Chondrocyte (in vitro differentiated cells): ENCODE results near the gene DNAJB2. TPM values are rescaled to one million over a fixed set of nuclear protein-coding genes. Genes with fewer than 3 reads are reported as not detected.
A peak's percentile ranks its signal among the peaks of the same experiment; 100 is the strongest.
"Not testable (repeated sequence)": the region's sequence is repeated elsewhere in the genome, so short reads cannot be mapped to it uniquely, and the experiment has no call there.

ENCODE experiments used
- DNase-seq: peaks from one replicate; pipeline ENCODE4 v3.0.0; 2021; ENCODE audit warnings: mixed read lengths, low spot score
- H3K27ac Mint-ChIP-seq: one replicate; pipeline ENCODE4 v1.8.0; 2021; ENCODE audit warnings: mild to moderate bottlenecking, moderate library complexity, mixed read lengths; ENCODE audit not compliant: unreplicated experiment
- H3K27me3 Mint-ChIP-seq: 2 replicates; pipeline ENCODE4 v1.8.0; 2021; ENCODE audit warnings: low read depth, mixed read lengths
- H3K36me3 Mint-ChIP-seq: 2 replicates; pipeline ENCODE4 v1.8.0; 2021; ENCODE audit warnings: low read depth, mixed read lengths
- H3K4me1 Mint-ChIP-seq: 2 replicates; pipeline ENCODE4 v1.8.0; 2021; ENCODE audit warnings: low read depth, mild to moderate bottlenecking, mixed read lengths
- H3K4me3 Mint-ChIP-seq: one replicate; pipeline ENCODE4 v1.8.0; 2021; ENCODE audit warnings: mild to moderate bottlenecking, moderate library complexity, mixed read lengths; ENCODE audit not compliant: unreplicated experiment
- H3K9me3 Mint-ChIP-seq: 2 replicates; pipeline ENCODE4 v1.8.0; 2021; ENCODE audit warnings: low read depth, mixed read lengths
- total RNA-seq: library from RNA; stranded (reverse); gene quantifications from 3 replicates; pipeline ENCODE4 v1.2.1, GENCODE V29; 2021
- TF ChIP-seq, protein P1 (sequence below): fragments of 200-600 bp; sonication (generic); IDR thresholded peaks from 2 replicates; pipeline ENCODE4 v1.5.0; 2021; ENCODE audit warnings: antibody characterized with exemption, mild to moderate bottlenecking, moderate library complexity

The DNAJB2 gene
- total RNA-seq, 1 donor from 2014 or later, result 55.6 TPM

DNA sequence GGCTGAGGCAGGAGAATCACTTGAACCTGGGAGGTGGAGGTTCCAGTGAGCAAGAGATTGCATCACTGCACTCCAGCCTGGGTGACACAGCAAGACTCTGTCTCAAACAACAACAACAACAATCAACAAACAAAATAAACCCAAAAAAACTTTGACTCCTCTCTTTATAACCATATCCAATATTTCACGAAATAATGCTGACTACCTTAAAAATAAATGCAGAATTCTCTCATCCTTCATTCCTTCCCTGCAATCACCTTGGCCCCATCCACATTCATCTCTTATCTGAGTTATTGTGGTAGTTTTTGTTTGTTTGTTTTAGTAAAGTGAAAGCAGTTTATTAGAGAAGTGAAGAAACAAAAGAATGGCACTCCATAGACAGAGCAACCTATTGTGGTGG is 26.9 kb downstream of the DNAJB2 start:
- H3K4me3 Mint-ChIP-seq, result no peak overlapping the region
- H3K36me3 Mint-ChIP-seq, result no peaks in the 10 kb centered on the region
- TF ChIP-seq, protein P1, sequence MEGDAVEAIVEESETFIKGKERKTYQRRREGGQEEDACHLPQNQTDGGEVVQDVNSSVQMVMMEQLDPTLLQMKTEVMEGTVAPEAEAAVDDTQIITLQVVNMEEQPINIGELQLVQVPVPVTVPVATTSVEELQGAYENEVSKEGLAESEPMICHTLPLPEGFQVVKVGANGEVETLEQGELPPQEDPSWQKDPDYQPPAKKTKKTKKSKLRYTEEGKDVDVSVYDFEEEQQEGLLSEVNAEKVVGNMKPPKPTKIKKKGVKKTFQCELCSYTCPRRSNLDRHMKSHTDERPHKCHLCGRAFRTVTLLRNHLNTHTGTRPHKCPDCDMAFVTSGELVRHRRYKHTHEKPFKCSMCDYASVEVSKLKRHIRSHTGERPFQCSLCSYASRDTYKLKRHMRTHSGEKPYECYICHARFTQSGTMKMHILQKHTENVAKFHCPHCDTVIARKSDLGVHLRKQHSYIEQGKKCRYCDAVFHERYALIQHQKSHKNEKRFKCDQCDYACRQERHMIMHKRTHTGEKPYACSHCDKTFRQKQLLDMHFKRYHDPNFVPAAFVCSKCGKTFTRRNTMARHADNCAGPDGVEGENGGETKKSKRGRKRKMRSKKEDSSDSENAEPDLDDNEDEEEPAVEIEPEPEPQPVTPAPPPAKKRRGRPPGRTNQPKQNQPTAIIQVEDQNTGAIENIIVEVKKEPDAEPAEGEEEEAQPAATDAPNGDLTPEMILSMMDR, result no peak
- H3K27me3 Mint-ChIP-seq, result peaks cover 60% of the 10 kb centered on the region
- H3K27ac Mint-ChIP-seq, result no peak overlapping the region
- H3K4me1 Mint-ChIP-seq, result peaks cover 7% of the 10 kb centered on the region
- no peaks in the 10 kb centered on the region for H3K9me3 Mint-ChIP-seq
- DNase-seq, result no peak

DNA sequence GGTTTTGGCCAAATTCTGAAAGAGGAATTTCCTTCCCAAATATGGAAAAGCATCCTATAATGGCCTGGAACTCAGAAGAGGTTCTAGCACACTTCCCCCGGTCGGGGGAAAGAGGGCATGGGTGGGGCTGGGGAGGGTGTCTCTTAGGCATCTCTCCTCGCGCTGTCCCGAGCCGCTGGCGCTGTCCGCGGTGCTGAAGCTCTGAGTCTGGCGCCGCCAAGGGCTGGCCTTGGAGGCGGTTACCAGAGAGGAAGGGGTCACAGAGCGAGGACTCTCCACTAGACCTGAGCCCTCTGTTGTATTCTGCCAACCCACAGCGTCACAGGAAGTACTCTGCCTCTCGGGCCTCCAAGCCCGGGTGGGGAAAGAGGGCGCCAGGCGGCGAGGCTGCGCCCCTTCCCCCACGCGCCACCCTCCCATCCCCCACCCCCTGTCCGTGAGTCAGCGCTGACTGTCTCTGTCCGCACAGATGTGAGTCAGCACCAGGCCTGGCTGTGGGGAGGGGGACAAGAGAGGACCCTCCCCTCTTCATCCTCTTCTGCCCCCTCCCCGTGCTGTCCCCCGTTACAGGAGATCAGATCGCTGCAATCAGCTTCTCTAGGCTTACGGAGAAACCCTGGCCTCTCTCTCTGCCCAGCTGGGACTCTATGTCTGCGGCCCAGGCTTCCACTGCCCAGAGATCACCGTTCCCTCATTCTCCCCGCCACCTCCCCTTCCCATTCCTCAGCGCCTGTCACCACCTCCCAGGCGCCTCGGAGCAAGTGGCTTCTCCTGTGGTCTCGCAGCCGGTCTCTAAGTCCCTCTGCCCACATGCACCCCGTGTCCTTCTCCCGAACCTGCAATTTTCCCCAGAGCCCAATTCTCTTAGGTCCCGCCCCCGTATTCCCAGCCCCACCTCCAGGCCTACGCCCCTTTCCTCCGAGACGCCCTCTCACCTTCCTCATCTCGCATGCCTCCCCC is 29.3 kb downstream of the DNAJB2 start:
- H3K9me3 Mint-ChIP-seq, result peaks cover 3% of the 10 kb centered on the region
- TF ChIP-seq, protein P1, result peak; percentile 16
- H3K4me1 Mint-ChIP-seq, result peaks cover 7% of the 10 kb centered on the region
- DNase-seq, result no peak
- H3K36me3 Mint-ChIP-seq, result no peaks in the 10 kb centered on the region
- peak overlapping the region; percentile 60 for H3K4me3 Mint-ChIP-seq
- H3K27me3 Mint-ChIP-seq, result peaks cover 46% of the 10 kb centered on the region
- H3K27ac Mint-ChIP-seq, result no peak overlapping the region

DNA sequence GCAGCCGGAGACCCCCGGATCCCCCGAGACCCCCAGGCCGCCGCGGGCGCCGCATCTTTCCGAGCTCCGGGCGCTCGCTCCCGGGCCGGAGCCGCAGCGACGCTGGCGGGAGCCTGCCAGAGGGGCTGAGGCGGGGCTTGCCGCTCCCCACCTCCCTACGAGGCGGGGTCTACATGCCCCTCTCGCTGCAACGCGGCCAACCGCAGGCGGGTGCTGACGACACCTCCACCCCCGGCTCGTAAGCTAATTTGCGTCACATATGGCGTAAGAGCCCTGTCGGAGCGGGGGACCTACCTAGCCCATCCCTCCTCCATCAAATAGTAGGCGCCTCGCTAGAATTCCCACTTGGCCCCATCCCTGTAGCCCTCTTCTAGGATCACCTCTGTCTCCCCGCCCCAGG is 30.1 kb downstream of the DNAJB2 start, which contains the start of gene PTPRN:
Gene PTPRN (minus strand): TSS at position 124 of the 400 bp plus-strand sequence. CDS start 69 bp downstream, at position 55.
- peaks cover 45% of the 10 kb centered on the region for H3K27me3 Mint-ChIP-seq
- no peak for DNase-seq
- TF ChIP-seq, protein P1, result no peak
- H3K27ac Mint-ChIP-seq, result no peak within 1 kb of the TSS
- peaks cover 4% of the 10 kb centered on the region for H3K9me3 Mint-ChIP-seq
- peak within 1 kb of the TSS; percentile 60 for H3K4me3 Mint-ChIP-seq
- no peaks in the 10 kb centered on the region for H3K36me3 Mint-ChIP-seq
- peaks cover 7% of the 10 kb centered on the region for H3K4me1 Mint-ChIP-seq

DNA sequence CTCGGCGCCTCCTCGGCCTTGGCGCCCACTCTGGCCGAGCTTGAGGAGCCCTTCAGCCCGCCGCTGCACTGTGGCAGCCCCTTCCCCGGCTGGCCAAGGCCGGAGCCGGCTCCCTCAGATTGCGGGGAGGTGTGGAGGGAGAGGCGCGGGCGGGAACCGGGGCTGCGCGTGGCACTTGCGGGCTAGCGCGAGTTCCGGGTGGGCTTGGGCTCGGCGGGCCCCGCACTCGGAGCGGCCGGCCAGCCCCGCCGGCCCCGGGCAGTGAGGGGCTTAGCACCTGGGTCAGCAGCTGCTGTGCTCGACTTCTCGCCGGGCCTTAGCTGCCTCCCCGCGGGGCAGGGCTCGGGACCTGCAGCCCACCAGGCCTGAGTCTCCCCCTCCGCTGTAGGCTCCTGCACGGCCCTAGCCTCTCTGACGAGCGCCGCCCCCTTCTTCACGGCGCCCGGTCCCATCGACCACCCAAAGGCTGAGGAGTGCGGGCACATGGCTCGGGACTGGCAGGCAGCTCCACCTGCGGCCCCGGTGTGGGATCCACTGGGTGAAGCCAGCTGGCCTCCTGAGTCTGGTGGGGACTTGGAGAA is 33.6 kb downstream of the DNAJB2 start:
- H3K9me3 Mint-ChIP-seq, H3K27ac Mint-ChIP-seq, H3K4me1 Mint-ChIP-seq, H3K4me3 Mint-ChIP-seq, DNase-seq, H3K36me3 Mint-ChIP-seq: not testable (repeated sequence)
- peaks cover 31% of the 10 kb centered on the region for H3K27me3 Mint-ChIP-seq

DNA sequence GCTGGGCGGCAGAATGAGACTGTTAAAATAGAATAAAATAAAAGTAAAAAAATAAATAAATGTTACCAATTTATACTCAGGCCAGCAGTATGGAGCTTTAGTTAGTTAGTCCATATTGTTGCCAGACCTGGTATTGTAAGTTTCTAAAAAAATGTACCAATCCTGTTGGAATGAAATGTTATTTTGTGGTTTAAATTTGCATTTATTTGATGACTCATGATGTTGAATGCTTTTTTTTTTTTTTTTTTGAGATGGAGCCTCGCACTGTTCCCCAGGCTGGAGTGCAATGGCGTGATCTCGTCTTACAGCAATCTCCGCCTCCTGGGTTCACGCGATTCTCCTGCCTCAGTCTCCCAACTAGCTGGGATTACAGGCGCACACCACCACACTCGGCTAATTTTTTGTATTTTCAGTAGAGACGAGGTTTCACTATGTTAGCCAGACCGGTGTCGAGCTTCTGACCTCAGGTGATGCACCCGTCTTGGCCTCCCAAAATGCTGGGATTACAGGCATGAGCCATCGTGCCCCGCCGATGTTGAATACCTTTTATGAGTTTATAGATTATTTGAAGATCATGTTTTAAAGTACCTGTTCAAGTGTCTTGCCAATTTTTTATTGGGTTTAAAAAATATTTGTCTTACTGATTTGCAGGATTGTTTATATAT is 35.8 kb downstream of the DNAJB2 start:
- Mint-ChIP-seq H3K36me3 (no peaks in the 10 kb centered on the region), H3K27me3 (peaks cover 22% of the 10 kb centered on the region), H3K4me1 (no peaks in the 10 kb centered on the region), H3K4me3 (no peak overlapping the region), H3K9me3 (peaks cover 4% of the 10 kb centered on the region), H3K27ac (no peak overlapping the region)
- DNase-seq, result no peak
- TF ChIP-seq, protein P1, result no peak
